ENCODE data around the gene MGARP. TPM values are rescaled to one million over a fixed set of nuclear protein-coding genes. Genes with fewer than 3 reads are reported as not detected.
A peak's percentile ranks its signal among the peaks of the same experiment; 100 is the strongest.
"Not testable (repeated sequence)": the region's sequence is repeated elsewhere in the genome, so short reads cannot be mapped to it uniquely, and the experiment has no call there.

Gene MGARP
- total RNA-seq, 4 donors from 2014 or later = 1.4 TPM; not detected in 3

DNA sequence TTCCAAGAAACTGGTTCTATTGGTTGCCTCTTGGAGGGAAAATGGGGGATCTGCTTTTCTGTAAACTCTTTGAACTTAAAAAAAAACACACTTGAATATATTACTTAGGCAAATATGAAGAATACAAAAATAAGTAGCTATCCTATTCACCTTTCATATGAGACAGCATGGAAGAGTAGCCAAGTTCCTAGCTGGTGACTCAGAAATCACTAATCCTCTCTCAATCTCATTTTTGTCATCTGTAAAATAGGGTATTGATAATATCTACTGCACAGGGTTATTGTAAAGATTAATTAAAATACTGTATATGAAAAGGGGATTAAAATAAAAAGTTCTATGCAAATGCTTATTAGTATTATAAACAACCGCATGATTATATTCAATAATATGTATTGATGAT lies 12.7 kb downstream of the MGARP start:
- no peak for TF ChIP-seq CTCF (IDR thresholded peaks at IDR 0.05)
- TF ChIP-seq EP300 (IDR thresholded peaks at IDR 0.05) = no peak
- TF ChIP-seq POLR2A (IDR thresholded peaks at IDR 0.05) = no peak
- H3K9me3 ChIP-seq = no peaks in the 10 kb centered on the region
- no peak for DNase-seq (ENCODE audit: low spot score in 2 of 2)
- H3K4me3 ChIP-seq = no peak overlapping the region
- H3K36me3 ChIP-seq = no peaks in the 10 kb centered on the region
- no peak overlapping the region for H3K27ac ChIP-seq
- WGBS, 2 donors = 95 to 98% methylated on average over 1 of the region's 1 CpG
- peaks cover 0 to 14% (median 0%) of the 10 kb centered on the region in 4 donors for H3K4me1 ChIP-seq
- H3K27me3 ChIP-seq = no peaks in the 10 kb centered on the region

DNA sequence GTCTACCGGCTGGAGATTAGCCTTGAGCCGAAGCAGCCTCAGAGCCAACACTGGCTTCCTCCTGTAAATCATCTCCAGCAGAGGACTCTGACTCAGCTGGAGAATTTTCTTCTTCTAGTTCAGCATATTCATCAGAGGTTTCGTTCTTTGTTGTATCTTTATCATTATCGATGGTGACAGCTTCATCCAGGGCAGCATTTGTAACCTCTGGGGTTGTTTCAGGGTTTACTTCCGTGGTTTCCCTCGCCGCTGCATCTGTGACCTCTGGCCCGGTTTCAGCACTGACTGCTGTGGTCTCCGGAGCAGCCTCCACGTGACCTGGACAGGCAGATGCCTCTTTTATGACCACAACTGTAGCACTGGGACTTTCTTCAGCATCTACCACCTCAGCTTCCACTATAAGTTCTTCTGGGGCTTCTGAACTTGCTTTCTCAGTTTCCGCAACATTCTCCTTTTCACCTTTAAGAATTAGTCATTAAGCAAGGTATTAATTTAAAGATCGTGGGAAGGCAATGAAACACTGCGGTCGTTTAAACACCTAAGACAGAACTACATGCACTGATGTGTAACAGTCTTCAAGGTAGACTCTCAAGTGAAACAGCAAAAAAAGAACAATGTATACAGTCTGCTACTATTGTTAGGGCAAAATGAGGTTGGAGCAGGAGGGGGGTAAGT lies 13.3 kb downstream of the MGARP start:
- WGBS, 2 donors = 18 to 21% methylated on average over 14 of the region's 14 CpGs
- Histone ChIP-seq H3K36me3 (no peaks in the 10 kb centered on the region), H3K27ac (peak overlapping the region in 3 of 4 donors; percentile 4 to 55 (median 5)), H3K9me3 (no peaks in the 10 kb centered on the region), H3K4me3 (peak overlapping the region; percentile 1 to 45 (median 26)), H3K4me1 (peaks cover 0 to 14% (median 0%) of the 10 kb centered on the region in 4 donors), H3K27me3 (no peaks in the 10 kb centered on the region)
- TF ChIP-seq CTCF (IDR thresholded peaks at IDR 0.05) (no peak), EP300 (IDR thresholded peaks at IDR 0.05) (no peak), POLR2A (IDR thresholded peaks at IDR 0.05) (no peak)
- peak; percentile 44 to 75 for DNase-seq (ENCODE audit: low spot score in 2 of 2)

- H3K27me3 ChIP-seq = no peaks in the 10 kb centered on the region
- peaks cover 0 to 14% (median 0%) of the 10 kb centered on the region in 4 donors for H3K4me1 ChIP-seq
- no peaks in the 10 kb centered on the region for H3K36me3 ChIP-seq
- peak overlapping the region in 3 of 4 donors; percentile 4 to 55 (median 5) for H3K27ac ChIP-seq
- WGBS, 2 donors = 2 to 5% methylated on average over 1 of the region's 1 CpG
- TF ChIP-seq CTCF (IDR thresholded peaks at IDR 0.05) (no peak), POLR2A (IDR thresholded peaks at IDR 0.05) (no peak), EP300 (IDR thresholded peaks at IDR 0.05) (no peak)
- no peaks in the 10 kb centered on the region for H3K9me3 ChIP-seq
- H3K4me3 ChIP-seq = peak overlapping the region in 1 of 4 donors; percentile 45
- DNase-seq (ENCODE audit: low spot score in 2 of 2) = no peak
These were observed 13.8 kb downstream of the MGARP start for GRCh38 chr4:139266208-139266582.

DNA sequence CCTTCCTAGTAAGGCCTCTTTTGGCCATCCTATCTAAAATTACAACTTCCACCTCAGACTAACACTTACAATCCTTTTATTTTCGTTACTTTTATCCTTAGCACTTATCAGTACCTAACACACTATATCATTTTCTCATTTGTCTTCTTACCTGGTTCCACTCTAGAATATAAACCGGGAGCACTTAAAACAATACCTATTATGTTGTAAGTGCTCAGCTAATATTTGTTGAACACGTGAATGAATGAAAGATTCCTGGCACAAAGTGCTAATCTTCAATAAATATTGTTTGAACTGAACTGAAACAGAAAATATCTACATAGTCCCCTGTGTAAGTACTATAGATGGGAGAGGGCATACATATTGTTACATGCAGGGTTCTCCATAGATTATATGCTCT lies 14.4 kb downstream of the MGARP start:
- Histone ChIP-seq H3K4me1 (peaks cover 0 to 14% (median 0%) of the 10 kb centered on the region in 4 donors), H3K27ac (no peak overlapping the region), H3K9me3 (no peaks in the 10 kb centered on the region), H3K4me3 (no peak overlapping the region), H3K27me3 (no peaks in the 10 kb centered on the region), H3K36me3 (no peaks in the 10 kb centered on the region)
- no peak for DNase-seq (ENCODE audit: low spot score in 2 of 2)
- no peak for TF ChIP-seq EP300 (IDR thresholded peaks at IDR 0.05)
- no peak for TF ChIP-seq CTCF (IDR thresholded peaks at IDR 0.05)
- TF ChIP-seq POLR2A (IDR thresholded peaks at IDR 0.05) = no peak
- 56 to 59% methylated on average over 3 of the region's 3 CpGs for WGBS, 2 donors

DNA sequence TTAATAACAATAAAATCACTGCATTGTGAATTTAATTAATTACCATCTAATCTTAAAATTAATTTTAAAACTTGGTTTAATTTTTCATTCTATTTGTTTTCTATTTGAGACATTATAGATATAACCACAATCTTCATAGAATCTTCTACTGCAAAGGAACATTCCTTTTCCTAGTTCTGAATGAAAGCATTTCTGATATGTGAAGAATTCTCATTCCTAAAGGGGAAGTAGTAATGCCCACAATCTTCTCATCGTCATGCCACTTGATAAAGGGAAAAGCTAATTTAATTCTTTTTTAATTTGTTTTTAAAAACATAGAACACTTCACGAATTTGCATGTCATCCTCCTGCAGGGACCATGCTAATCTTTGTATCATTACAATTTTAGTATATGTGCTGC lies 23.7 kb downstream of the MGARP start:
- TF ChIP-seq EP300 (IDR thresholded peaks at IDR 0.05) (no peak), CTCF (IDR thresholded peaks at IDR 0.05) (no peak), POLR2A (IDR thresholded peaks at IDR 0.05) (no peak)
- no peaks in the 10 kb centered on the region for H3K9me3 ChIP-seq
- 34% methylated on average over 2 of the region's 2 CpGs for WGBS, 2 donors
- H3K4me1 ChIP-seq = no peaks in the 10 kb centered on the region
- no peak for DNase-seq (ENCODE audit: low spot score in 2 of 2)
- no peak overlapping the region for H3K27ac ChIP-seq
- H3K4me3 ChIP-seq = no peak overlapping the region
- H3K36me3 ChIP-seq = no peaks in the 10 kb centered on the region
- no peaks in the 10 kb centered on the region for H3K27me3 ChIP-seq

DNA sequence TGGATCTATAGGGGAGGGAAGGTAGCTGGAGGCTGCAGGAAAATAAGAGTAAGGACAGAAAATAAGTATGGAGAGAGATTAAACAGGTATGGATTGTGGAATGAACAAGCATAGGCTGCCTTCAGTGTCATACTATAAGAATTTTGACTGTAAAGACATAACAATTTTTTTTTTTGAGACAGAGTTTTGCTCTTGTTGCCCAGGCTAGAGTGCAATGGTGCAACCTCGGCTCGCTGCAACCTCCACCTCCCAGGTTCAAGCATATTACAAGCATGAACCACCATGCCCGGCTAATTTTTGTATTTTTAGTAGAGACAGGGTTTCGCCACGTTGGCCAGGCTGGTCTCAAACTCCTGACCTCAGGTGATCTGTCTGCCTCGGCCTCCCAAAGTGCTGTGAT lies 24.4 kb downstream of the MGARP start:
- not testable (repeated sequence) for DNase-seq (ENCODE audit: low spot score in 2 of 2); H3K4me1 ChIP-seq; H3K27me3 ChIP-seq; H3K36me3 ChIP-seq; H3K27ac ChIP-seq; H3K4me3 ChIP-seq; H3K9me3 ChIP-seq
- WGBS, 2 donors = 91 to 93% methylated on average over 6 of the region's 6 CpGs

Data from tibial nerve (tissue), 4 donors.